ENCODE data around the gene OPCML.

OPCML gene

DNA sequence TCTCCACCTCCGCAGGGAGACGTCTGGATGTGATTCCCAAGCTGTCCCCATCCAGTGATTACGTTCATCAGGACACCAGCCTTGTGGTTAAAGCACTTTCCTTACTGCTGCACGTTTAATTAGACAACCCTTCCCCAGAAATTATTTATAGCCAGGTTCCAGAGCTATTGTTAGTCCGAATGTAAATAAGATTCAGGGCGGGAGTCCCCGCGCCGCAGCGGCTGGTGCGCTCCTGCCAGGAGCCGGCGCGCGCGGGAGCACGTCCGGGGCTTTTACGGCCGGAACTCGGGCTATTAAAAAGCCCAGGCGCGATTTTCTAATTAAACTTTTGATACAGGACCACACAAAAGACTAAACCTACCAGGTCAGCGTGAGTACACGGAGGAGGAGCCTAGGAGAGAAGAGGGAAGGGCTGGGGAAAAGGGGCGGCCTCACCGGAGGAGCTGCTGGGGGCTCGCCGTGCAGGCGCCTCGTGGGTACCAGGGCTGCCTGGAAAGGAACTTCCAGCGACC, 538.3 kb downstream of the OPCML start:
- H3K36me3 ChIP-seq (ENCODE audit: insufficient read depth, low read length): no peaks in the 10 kb centered on the region
- H3K27me3 ChIP-seq (ENCODE audit: insufficient read depth, low read length, poor library complexity, severe bottlenecking): no peaks in the 10 kb centered on the region
- H2AFZ ChIP-seq (ENCODE audit: low read length): no peak overlapping the region
- no peaks in the 10 kb centered on the region for H3F3A ChIP-seq (ENCODE audit: low read depth)
- TF ChIP-seq EZH2phosphoT487 (IDR thresholded peaks at IDR 0.05; ENCODE audit: borderline replicate concordance) (no peak), CTCF (conservative IDR thresholded peaks at IDR 0.05; ENCODE audit: low read length) (no peak)
- no peak overlapping the region for H3K4me2 ChIP-seq (ENCODE audit: low read depth, low read length, poor library complexity, severe bottlenecking)
- H3K79me2 ChIP-seq (ENCODE audit: insufficient read depth, low read length): no peaks in the 10 kb centered on the region
- H3K9ac ChIP-seq (ENCODE audit: low read depth, low read length, poor library complexity, severe bottlenecking): no peak overlapping the region
- H3K9me2 ChIP-seq (replicated peaks; ENCODE audit: low read depth, low read length): no peaks in the 10 kb centered on the region
- no peaks in the 10 kb centered on the region for H3K4me1 ChIP-seq (ENCODE audit: insufficient read depth, low read length, poor library complexity, severe bottlenecking)
- H4K20me1 ChIP-seq (ENCODE audit: insufficient read depth, low read length, poor library complexity, severe bottlenecking): no peaks in the 10 kb centered on the region
- no peak overlapping the region for H3K4me3 ChIP-seq (ENCODE audit: low read length, poor library complexity, severe bottlenecking)
- no peaks in the 10 kb centered on the region; the same call in 1 of the 2 replicates for H3K9me3 ChIP-seq (ENCODE audit: insufficient read depth, low read depth, low read length)

GRCh38 chr11:132992838-132993631, 539.3 kb downstream of the OPCML start:
- Histone ChIP-seq H3K27me3 (ENCODE audit: insufficient read depth, low read length, poor library complexity, severe bottlenecking) (no peaks in the 10 kb centered on the region), H2AFZ (ENCODE audit: low read length) (no peak overlapping the region), H3K9ac (ENCODE audit: low read depth, low read length, poor library complexity, severe bottlenecking) (no peak overlapping the region), H4K20me1 (ENCODE audit: insufficient read depth, low read length, poor library complexity, severe bottlenecking) (no peaks in the 10 kb centered on the region), H3F3A (ENCODE audit: low read depth) (no peaks in the 10 kb centered on the region), H3K4me1 (ENCODE audit: insufficient read depth, low read length, poor library complexity, severe bottlenecking) (no peaks in the 10 kb centered on the region), H3K9me3 (ENCODE audit: insufficient read depth, low read depth, low read length) (no peaks in the 10 kb centered on the region; the same call in 1 of the 2 replicates), H3K9me2 (replicated peaks; ENCODE audit: low read depth, low read length) (no peaks in the 10 kb centered on the region), H3K4me2 (ENCODE audit: low read depth, low read length, poor library complexity, severe bottlenecking) (no peak overlapping the region), H3K4me3 (ENCODE audit: low read length, poor library complexity, severe bottlenecking) (no peak overlapping the region), H3K36me3 (ENCODE audit: insufficient read depth, low read length) (no peaks in the 10 kb centered on the region), H3K79me2 (ENCODE audit: insufficient read depth, low read length) (no peaks in the 10 kb centered on the region)
- TF ChIP-seq EZH2phosphoT487 (IDR thresholded peaks at IDR 0.05; ENCODE audit: borderline replicate concordance): no peak
- TF ChIP-seq CTCF (conservative IDR thresholded peaks at IDR 0.05; ENCODE audit: low read length): no peak

- Histone ChIP-seq H2AFZ (ENCODE audit: low read length) (no peak overlapping the region), H3K27me3 (ENCODE audit: insufficient read depth, low read length, poor library complexity, severe bottlenecking) (no peaks in the 10 kb centered on the region), H3K4me3 (ENCODE audit: low read length, poor library complexity, severe bottlenecking) (no peak overlapping the region), H3K36me3 (ENCODE audit: insufficient read depth, low read length) (no peaks in the 10 kb centered on the region), H3K9me3 (ENCODE audit: insufficient read depth, low read depth, low read length) (no peaks in the 10 kb centered on the region; the same call in 1 of the 2 replicates), H3K79me2 (ENCODE audit: insufficient read depth, low read length) (no peaks in the 10 kb centered on the region), H3K9me2 (replicated peaks; ENCODE audit: low read depth, low read length) (no peaks in the 10 kb centered on the region), H3K9ac (ENCODE audit: low read depth, low read length, poor library complexity, severe bottlenecking) (no peak overlapping the region), H3F3A (ENCODE audit: low read depth) (no peaks in the 10 kb centered on the region), H3K4me2 (ENCODE audit: low read depth, low read length, poor library complexity, severe bottlenecking) (no peak overlapping the region), H4K20me1 (ENCODE audit: insufficient read depth, low read length, poor library complexity, severe bottlenecking) (no peaks in the 10 kb centered on the region), H3K4me1 (ENCODE audit: insufficient read depth, low read length, poor library complexity, severe bottlenecking) (no peaks in the 10 kb centered on the region)
- TF ChIP-seq EZH2phosphoT487 (IDR thresholded peaks at IDR 0.05; ENCODE audit: borderline replicate concordance) (no peak), CTCF (conservative IDR thresholded peaks at IDR 0.05; ENCODE audit: low read length) (no peak)
These were observed 543.9 kb downstream of the OPCML start for GRCh38 chr11:132988411-132988810.
